Vagina (tissue), 2 donors: ENCODE results near the gene HRG. TPM values are rescaled to one million over a fixed set of nuclear protein-coding genes. Genes with fewer than 3 reads are reported as not detected.
A peak's percentile ranks its signal among the peaks of the same experiment; 100 is the strongest.
"Not testable (repeated sequence)": the region's sequence is repeated elsewhere in the genome, so short reads cannot be mapped to it uniquely, and the experiment has no call there.

ENCODE experiments used
- DNase-seq, 2 donors: peaks; one replicate each; pipeline ENCODE4 v3.0.0-alpha.2; 2017; ENCODE audit errors: extremely low spot score in 2 of 2
- H3K27ac ChIP-seq: fragments of 200-600 bp; sonication (generic); one replicate; pipeline ENCODE4 v1.5.1; 2019
- H3K27me3 ChIP-seq: fragments of 200-600 bp; sonication (generic); one replicate; pipeline ENCODE4 v1.5.1; 2019
- H3K36me3 ChIP-seq, 2 donors: fragments of 200-600 bp; sonication (generic); one replicate each; pipeline ENCODE4 v1.5.1; 2017 to 2019
- H3K4me1 ChIP-seq: fragments of 200-600 bp; sonication (generic); one replicate; pipeline ENCODE4 v1.5.1; 2019
- H3K4me3 ChIP-seq, 2 donors: fragments of 200-600 bp; sonication (generic); 1 replicate in 1 of 2; 2 replicates in 1 of 2; pipeline ENCODE4 v1.5.1; 2016 to 2019
- H3K9me3 ChIP-seq: fragments of 200-600 bp; sonication (generic); one replicate; pipeline ENCODE4 v1.5.1; 2019
- POLR2A ChIP-seq, 2 donors: fragments of 450-650 bp; IDR thresholded peaks; one replicate each; pipeline ENCODE4 v1.6.1; 2017; ENCODE audit warnings: antibody characterized with exemption in 2 of 2, mild to moderate bottlenecking in 2 of 2, moderate library complexity in 2 of 2
- POLR2AphosphoS5 ChIP-seq, 2 donors: sonication (generic); formaldehyde crosslinking; IDR thresholded peaks; one replicate each; pipeline ENCODE4 v1.9.0; 2017; ENCODE audit warnings: antibody characterized with exemption in 2 of 2, mild to moderate bottlenecking in 2 of 2, low read depth in 1 of 2; ENCODE audit not compliant: insufficient read depth in 1 of 2
- intact Hi-C: fragments of 100-400 bp; cut with DNase I; formaldehyde crosslinking; loops from one replicate; pipeline ENCODE4 v1.15.1; 2023
- total RNA-seq: library from RNA; depleted of rRNA; stranded (reverse); fragments of >200 nt; gene quantifications from one replicate; pipeline ENCODE4 v1.2.3, GENCODE V29; 2016
- TF ChIP-seq, protein P1 (sequence below), 3 experiments: fragments of 450-650 bp in 2 of 3; fragments of 200-600 bp in 1 of 3; sonication (generic) in 1 of 3; IDR thresholded peaks; one replicate each; pipeline ENCODE4 v1.5.1; 2017 to 2019; ENCODE audit warnings: antibody characterized with exemption in 3 of 3, mild to moderate bottlenecking in 2 of 3, moderate library complexity in 2 of 3

HRG gene
- total RNA-seq, 1 donor from 2014 or later = 0.25 TPM

GRCh38 chr3:186633481-186633880 lies 32.3 kb upstream of the HRG start:
- no peak for DNase-seq
- Histone ChIP-seq H3K36me3 (no peaks in the 10 kb centered on the region), H3K27me3 (no peaks in the 10 kb centered on the region), H3K4me1 (no peaks in the 10 kb centered on the region), H3K4me3 (no peak overlapping the region), H3K9me3 (no peaks in the 10 kb centered on the region), H3K27ac (no peak overlapping the region)
- TF ChIP-seq, protein P1, sequence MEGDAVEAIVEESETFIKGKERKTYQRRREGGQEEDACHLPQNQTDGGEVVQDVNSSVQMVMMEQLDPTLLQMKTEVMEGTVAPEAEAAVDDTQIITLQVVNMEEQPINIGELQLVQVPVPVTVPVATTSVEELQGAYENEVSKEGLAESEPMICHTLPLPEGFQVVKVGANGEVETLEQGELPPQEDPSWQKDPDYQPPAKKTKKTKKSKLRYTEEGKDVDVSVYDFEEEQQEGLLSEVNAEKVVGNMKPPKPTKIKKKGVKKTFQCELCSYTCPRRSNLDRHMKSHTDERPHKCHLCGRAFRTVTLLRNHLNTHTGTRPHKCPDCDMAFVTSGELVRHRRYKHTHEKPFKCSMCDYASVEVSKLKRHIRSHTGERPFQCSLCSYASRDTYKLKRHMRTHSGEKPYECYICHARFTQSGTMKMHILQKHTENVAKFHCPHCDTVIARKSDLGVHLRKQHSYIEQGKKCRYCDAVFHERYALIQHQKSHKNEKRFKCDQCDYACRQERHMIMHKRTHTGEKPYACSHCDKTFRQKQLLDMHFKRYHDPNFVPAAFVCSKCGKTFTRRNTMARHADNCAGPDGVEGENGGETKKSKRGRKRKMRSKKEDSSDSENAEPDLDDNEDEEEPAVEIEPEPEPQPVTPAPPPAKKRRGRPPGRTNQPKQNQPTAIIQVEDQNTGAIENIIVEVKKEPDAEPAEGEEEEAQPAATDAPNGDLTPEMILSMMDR (IDR thresholded peaks at IDR 0.05) = no peak
- peak in 1 of 2 donors; percentile 59 for TF ChIP-seq POLR2AphosphoS5 (IDR thresholded peaks at IDR 0.05; ENCODE audit: insufficient read depth in 1 of 2, low read depth in 1 of 2)
- intact Hi-C loops = no loop called here

GRCh38 chr3:186634207-186634606 lies 31.6 kb upstream of the HRG start:
- H3K4me1 ChIP-seq, H3K36me3 ChIP-seq, H3K27ac ChIP-seq, H3K27me3 ChIP-seq, intact Hi-C loops, H3K9me3 ChIP-seq, H3K4me3 ChIP-seq: not testable (repeated sequence)
- peak in 1 of 2 donors; percentile 14 for DNase-seq

- H3K27ac ChIP-seq = no peak overlapping the region
- intact Hi-C loops = no loop called here
Observed at GRCh38 chr3:186635532-186635931, 30.3 kb upstream of the HRG start.

GRCh38 chr3:186636536-186636935 lies 29.3 kb upstream of the HRG start:
- TF ChIP-seq POLR2A (IDR thresholded peaks at IDR 0.05) = no peak
- Histone ChIP-seq H3K36me3 (no peaks in the 10 kb centered on the region), H3K4me1 (peaks cover 14% of the 10 kb centered on the region), H3K4me3 (no peak overlapping the region), H3K27me3 (no peaks in the 10 kb centered on the region), H3K27ac (no peak overlapping the region), H3K9me3 (no peaks in the 10 kb centered on the region)
- intact Hi-C loops = no loop called here
- no peak for DNase-seq

More at GRCh38 chr3:186635532-186635931, 30.3 kb upstream of the HRG start:
- Histone ChIP-seq H3K4me3 (no peak overlapping the region), H3K9me3 (no peaks in the 10 kb centered on the region), H3K4me1 (peaks cover 8% of the 10 kb centered on the region), H3K27me3 (no peaks in the 10 kb centered on the region), H3K36me3 (no peaks in the 10 kb centered on the region)
- TF ChIP-seq POLR2AphosphoS5 (IDR thresholded peaks at IDR 0.05; ENCODE audit: insufficient read depth in 1 of 2, low read depth in 1 of 2) = no peak
- TF ChIP-seq POLR2A (IDR thresholded peaks at IDR 0.05) = no peak
- TF ChIP-seq, protein P1 (IDR thresholded peaks at IDR 0.05) = no peak
- DNase-seq = peak in 1 of 2 donors; percentile 37

GRCh38 chr3:186637686-186638085 lies 28.1 kb upstream of the HRG start:
- H3K27ac ChIP-seq = no peak overlapping the region
- intact Hi-C loops = no loop called here
- H3K27me3 ChIP-seq = no peaks in the 10 kb centered on the region
- no peaks in the 10 kb centered on the region for H3K9me3 ChIP-seq
- no peak for DNase-seq
- peaks cover 14% of the 10 kb centered on the region for H3K4me1 ChIP-seq
- no peak overlapping the region for H3K4me3 ChIP-seq
- no peaks in the 10 kb centered on the region for H3K36me3 ChIP-seq
- no peak for TF ChIP-seq POLR2A (IDR thresholded peaks at IDR 0.05)

DNA sequence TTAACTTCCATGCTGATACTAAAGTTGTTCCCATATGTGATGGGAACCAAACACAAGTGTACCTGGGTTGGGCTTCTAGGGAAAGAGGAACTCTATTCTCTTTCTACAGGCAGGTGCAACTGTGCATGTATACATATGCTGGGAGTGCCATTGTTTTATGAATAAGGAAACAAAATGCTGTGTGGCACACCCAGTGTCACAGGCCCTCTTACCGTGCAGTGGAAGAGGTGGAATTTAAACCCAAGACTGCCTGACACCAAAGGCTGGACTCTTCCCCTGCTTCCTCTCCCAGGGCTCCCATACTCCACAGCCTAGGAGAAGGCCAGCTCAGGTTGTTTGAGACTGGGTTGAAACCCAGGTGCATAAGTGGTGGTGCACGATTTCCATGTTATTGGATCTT lies 27.6 kb upstream of the HRG start:
- Histone ChIP-seq H3K9me3 (no peaks in the 10 kb centered on the region), H3K27ac (no peak overlapping the region), H3K36me3 (no peaks in the 10 kb centered on the region), H3K4me1 (peaks cover 14% of the 10 kb centered on the region), H3K27me3 (no peaks in the 10 kb centered on the region), H3K4me3 (no peak overlapping the region)
- no peak for DNase-seq
- intact Hi-C loops = no loop called here
- TF ChIP-seq POLR2AphosphoS5 (IDR thresholded peaks at IDR 0.05; ENCODE audit: insufficient read depth in 1 of 2, low read depth in 1 of 2) (no peak), POLR2A (IDR thresholded peaks at IDR 0.05) (no peak)
- TF ChIP-seq, protein P1 (IDR thresholded peaks at IDR 0.05) = no peak
